Measurements from ENCODE around the gene PRR19. TPM values are rescaled to one million over a fixed set of nuclear protein-coding genes. Genes with fewer than 3 reads are reported as not detected.

Gene PRR19
- total RNA-seq, 2 donors from 2014 or later: 0.12 to 0.16 TPM

DNA sequence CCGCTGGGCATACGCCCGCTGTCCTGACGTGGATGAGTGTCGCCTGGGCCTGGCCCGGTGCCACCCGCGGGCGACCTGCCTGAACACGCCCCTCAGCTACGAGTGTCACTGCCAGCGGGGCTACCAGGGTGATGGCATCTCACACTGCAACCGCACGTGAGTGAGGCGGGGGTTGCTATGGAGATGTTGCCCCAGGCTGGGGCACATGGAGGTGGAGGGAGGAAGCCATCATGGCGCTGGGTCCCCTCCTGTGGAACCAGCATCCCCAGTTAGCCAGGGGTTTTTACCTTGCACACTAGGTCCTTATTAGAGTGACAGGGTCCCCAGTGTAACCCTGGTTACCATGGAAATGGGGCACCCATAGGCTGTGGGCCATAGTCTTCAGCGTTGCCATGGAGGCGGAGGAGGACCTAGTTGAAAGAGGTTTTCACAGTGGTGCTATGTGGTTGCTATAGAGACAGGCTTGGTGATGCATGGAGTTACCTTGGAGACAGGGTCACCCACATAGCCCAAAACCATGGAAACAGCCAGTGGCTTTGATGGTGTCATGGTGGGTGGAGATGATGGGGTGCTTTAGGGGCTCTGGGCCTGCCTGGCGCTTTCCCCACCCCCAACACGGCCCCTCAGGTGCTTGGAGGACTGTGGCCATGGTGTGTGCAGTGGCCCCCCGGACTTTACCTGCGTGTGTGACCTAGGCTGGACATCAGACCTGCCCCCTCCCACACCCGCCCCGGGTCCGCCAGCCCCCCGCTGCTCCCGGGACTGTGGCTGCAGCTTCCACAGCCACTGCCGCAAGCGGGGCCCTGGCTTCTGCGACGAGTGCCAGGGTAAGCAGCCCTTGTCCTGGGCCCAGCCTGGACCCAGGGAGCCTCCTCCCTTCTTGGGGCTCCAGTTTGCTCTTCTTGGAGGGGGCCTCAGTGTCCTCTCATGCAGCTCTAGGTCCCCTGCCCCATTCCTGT is 50.6 kb downstream of the PRR19 start:
- intact Hi-C loops (cut with DNase I): no loop called here
- DNase-seq (no peak), ATAC-seq (no peak)

DNA sequence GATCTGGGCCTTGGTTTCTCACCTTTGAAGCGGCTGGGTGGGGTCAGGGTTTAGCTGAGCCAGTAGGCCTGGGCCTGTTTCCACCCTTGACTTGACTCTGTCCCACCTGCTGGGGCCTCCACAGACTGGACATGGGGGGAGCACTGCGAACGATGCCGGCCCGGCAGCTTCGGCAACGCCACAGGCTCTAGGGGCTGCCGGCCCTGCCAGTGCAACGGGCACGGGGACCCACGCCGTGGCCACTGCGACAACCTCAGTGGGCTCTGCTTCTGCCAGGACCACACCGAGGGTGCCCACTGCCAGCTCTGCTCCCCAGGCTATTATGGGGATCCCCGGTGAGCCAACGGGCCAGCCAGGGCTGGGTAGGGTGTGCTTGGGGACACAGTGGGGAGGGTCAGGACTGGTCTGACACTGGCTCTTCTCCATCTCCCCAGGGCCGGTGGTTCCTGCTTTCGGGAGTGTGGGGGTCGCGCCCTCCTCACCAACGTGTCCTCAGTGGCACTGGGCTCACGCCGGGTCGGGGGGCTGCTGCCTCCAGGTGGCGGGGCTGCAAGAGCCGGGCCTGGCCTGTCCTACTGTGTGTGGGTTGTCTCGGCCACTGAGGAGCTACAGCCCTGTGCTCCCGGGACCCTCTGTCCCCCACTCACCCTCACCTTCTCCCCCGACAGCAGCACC is 51.5 kb downstream of the PRR19 start:
- intact Hi-C loops (cut with DNase I): no loop called here
- ATAC-seq: no peak
- DNase-seq: no peak

DNA sequence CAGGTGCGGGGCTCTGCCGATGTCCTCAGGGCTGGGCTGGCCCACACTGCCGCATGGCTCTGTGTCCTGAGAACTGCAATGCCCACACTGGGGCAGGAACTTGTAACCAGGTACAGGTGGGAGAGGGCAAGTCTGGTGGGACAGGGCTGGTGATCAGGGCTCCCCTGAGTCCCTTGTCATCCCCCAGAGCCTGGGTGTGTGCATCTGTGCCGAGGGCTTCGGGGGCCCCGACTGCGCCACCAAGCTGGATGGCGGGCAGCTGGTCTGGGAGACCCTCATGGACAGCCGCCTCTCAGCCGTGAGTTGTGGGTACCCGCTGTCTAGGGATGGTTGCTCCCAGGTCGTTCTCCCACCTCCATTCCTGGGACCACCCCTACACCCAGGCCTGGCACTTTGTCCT is 54.0 kb downstream of the PRR19 start:
- ATAC-seq (no peak), DNase-seq (no peak)
- intact Hi-C loops (cut with DNase I): no loop called here

DNA sequence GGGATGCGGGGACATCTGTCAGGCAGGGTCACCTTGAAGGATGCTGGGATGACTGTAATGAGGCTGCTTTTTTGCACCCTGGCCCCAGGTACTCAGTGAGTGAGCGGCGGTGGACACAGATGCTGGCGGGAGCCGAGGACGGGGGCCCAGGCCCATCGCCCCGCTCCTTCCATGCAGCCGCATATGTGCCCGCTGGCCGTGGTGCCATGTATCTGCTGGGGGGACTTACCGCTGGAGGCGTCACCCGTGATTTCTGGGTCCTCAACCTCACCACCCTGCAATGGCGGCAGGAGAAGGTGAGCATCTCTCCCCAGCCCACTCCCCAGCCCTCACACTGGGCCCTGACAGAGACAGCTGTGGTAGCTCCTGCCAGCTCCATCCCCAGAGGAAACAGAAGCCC is 54.8 kb downstream of the PRR19 start:
- ATAC-seq: no peak
- DNase-seq: no peak
- intact Hi-C loops (cut with DNase I): no loop called here

DNA sequence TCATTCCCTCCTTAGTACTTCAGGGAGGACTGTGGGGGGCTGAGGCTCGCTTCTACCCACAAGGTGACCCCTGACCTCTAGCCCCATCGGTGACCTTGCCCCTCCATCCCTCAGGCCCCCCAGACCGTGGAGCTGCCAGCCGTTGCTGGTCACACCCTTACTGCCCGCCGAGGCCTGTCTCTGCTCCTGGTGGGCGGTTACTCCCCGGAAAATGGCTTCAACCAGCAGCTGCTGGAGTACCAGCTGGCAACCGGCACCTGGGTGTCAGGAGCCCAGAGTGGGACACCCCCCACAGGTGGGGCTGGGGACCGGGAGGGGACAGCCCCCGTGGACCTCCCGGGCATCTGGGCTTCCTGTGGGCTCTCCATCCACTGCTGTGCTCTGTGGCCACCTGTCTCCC is 55.4 kb downstream of the PRR19 start:
- DNase-seq (no peak), ATAC-seq (no peak)
- intact Hi-C loops (cut with DNase I): no loop called here

Small RNA genes lying within 50 kb of the gene (microRNA-seq; reads per million reads assigned to microRNA genes)
- gene MIR8077: 0 reads per million in 2 donors

Other genes with a start within 250 kb of the PRR19 start
- 10 to 100 TPM; 12.0 to 12.6 TPM for gene GRIK5, start 231.9 kb upstream of the PRR19 start, total RNA-seq
- gene ZNF574, start 226.0 kb upstream of the PRR19 start, total RNA-seq: 1 to 10 TPM; 8.3 to 9.1 TPM
- gene POU2F2, start 169.7 kb upstream of the PRR19 start, total RNA-seq: 1 to 10 TPM; 1.1 to 1.2 TPM
- gene DEDD2, start 84.5 kb upstream of the PRR19 start, total RNA-seq: 10 to 100 TPM; 10.7 to 17.6 TPM
- gene ZNF526, start 81.8 kb upstream of the PRR19 start, total RNA-seq: 1 to 10 TPM; 5.1 to 6.6 TPM
- 10 to 100 TPM; 31.7 to 34.4 TPM for gene GSK3A, start 59.5 kb upstream of the PRR19 start, total RNA-seq
- 10 to 100 TPM; 37.9 to 50.6 TPM for gene ERF, start 47.0 kb upstream of the PRR19 start, total RNA-seq
- gene CIC, start 32.9 kb upstream of the PRR19 start, total RNA-seq: 10 to 100 TPM; 34.7 to 42.1 TPM
- gene PAFAH1B3, start 492 bp downstream of the PRR19 start, total RNA-seq: 1 to 10 TPM; 4.1 to 6.2 TPM
- 1 to 10 TPM in 1 of 2 donors, under 1 TPM in 1; 0.50 to 1.4 TPM for gene TMEM145, start 11.2 kb downstream of the PRR19 start, total RNA-seq
- 10 to 100 TPM; 28.2 to 29.5 TPM for gene MEGF8, start 23.5 kb downstream of the PRR19 start, total RNA-seq
- gene CNFN, start 88.2 kb downstream of the PRR19 start, total RNA-seq: under 1 TPM in 1 of 2 donors, not detected in 1; 0.97 TPM
- gene LIPE, start 125.3 kb downstream of the PRR19 start, total RNA-seq: 100 to 1,000 TPM; 174 to 202 TPM
- not detected for gene CXCL17, start 140.8 kb downstream of the PRR19 start, total RNA-seq
- 1 to 10 TPM; 1.7 to 2.4 TPM for gene CEACAM1, start 226.3 kb downstream of the PRR19 start, total RNA-seq